ENCODE data around the gene NKX1-1. TPM values are rescaled to one million over a fixed set of nuclear protein-coding genes. Genes with fewer than 3 reads are reported as not detected.

NKX1-1 gene
- polyA plus RNA-seq, 4 donors, result not detected

- 89 to 92% (median 91%) methylated on average over 31 to 36 of the region's 36 CpGs for WGBS, 3 donors
- FAIRE-seq (no peak), DNase-seq (no peak)
- H3K27ac ChIP-seq (ENCODE audit: low read depth in 1 of 3, low read length in 2 of 3), result no peak overlapping the region
- H3K4me3 ChIP-seq (ENCODE audit: low read depth in 1 of 3, low read length in 3 of 3), result no peak overlapping the region
- H3K36me3 ChIP-seq (ENCODE audit: control insufficient read depth in 3 of 3, insufficient read depth in 2 of 3, low read depth in 1 of 3, low read length in 3 of 3), result peaks cover 4 to 71% (median 11%) of the 10 kb centered on the region in 3 donors
- no peaks in the 10 kb centered on the region for H3K9me3 ChIP-seq (ENCODE audit: control insufficient read depth in 2 of 2, insufficient read depth in 1 of 2, low read depth in 1 of 2, low read length in 1 of 2)
- no peaks in the 10 kb centered on the region for H3K27me3 ChIP-seq (ENCODE audit: control insufficient read depth in 3 of 3, insufficient read depth in 3 of 3, low read length in 3 of 3)
- no peaks in the 10 kb centered on the region for H3K4me1 ChIP-seq (ENCODE audit: control insufficient read depth in 3 of 3, insufficient read depth in 2 of 3, low read depth in 1 of 3, low read length in 2 of 3)
Measured at GRCh38 chr4:1380368-1381151, 25.7 kb downstream of the NKX1-1 start.

GRCh38 chr4:1379801-1380331 is 26.4 kb downstream of the NKX1-1 start:
- 89 to 94% (median 90%) methylated on average over 24 to 31 of the region's 31 CpGs for WGBS, 3 donors
- Histone ChIP-seq H3K4me1 (ENCODE audit: control insufficient read depth in 3 of 3, insufficient read depth in 2 of 3, low read depth in 1 of 3, low read length in 2 of 3) (no peaks in the 10 kb centered on the region), H3K27me3 (ENCODE audit: control insufficient read depth in 3 of 3, insufficient read depth in 3 of 3, low read length in 3 of 3) (no peaks in the 10 kb centered on the region), H3K27ac (ENCODE audit: low read depth in 1 of 3, low read length in 2 of 3) (no peak overlapping the region), H3K4me3 (ENCODE audit: low read depth in 1 of 3, low read length in 3 of 3) (no peak overlapping the region), H3K36me3 (ENCODE audit: control insufficient read depth in 3 of 3, insufficient read depth in 2 of 3, low read depth in 1 of 3, low read length in 3 of 3) (peaks cover 4 to 73% (median 13%) of the 10 kb centered on the region in 3 donors), H3K9me3 (ENCODE audit: control insufficient read depth in 2 of 2, insufficient read depth in 1 of 2, low read depth in 1 of 2, low read length in 1 of 2) (no peaks in the 10 kb centered on the region)
- FAIRE-seq (no peak), DNase-seq (no peak)

- Histone ChIP-seq H3K36me3 (ENCODE audit: control insufficient read depth in 3 of 3, insufficient read depth in 2 of 3, low read depth in 1 of 3, low read length in 3 of 3) (peaks cover 4 to 76% (median 17%) of the 10 kb centered on the region in 3 donors), H3K27me3 (ENCODE audit: control insufficient read depth in 3 of 3, insufficient read depth in 3 of 3, low read length in 3 of 3) (no peaks in the 10 kb centered on the region), H3K4me1 (ENCODE audit: control insufficient read depth in 3 of 3, insufficient read depth in 2 of 3, low read depth in 1 of 3, low read length in 2 of 3) (no peaks in the 10 kb centered on the region), H3K9me3 (ENCODE audit: control insufficient read depth in 2 of 2, insufficient read depth in 1 of 2, low read depth in 1 of 2, low read length in 1 of 2) (no peaks in the 10 kb centered on the region), H3K4me3 (ENCODE audit: low read depth in 1 of 3, low read length in 3 of 3) (no peak overlapping the region), H3K27ac (ENCODE audit: low read depth in 1 of 3, low read length in 2 of 3) (no peak overlapping the region)
- WGBS, 3 donors, result 86 to 90% (median 88%) methylated on average over 26 to 27 of the region's 27 CpGs
- DNase-seq, result no peak
- no peak for FAIRE-seq
Measured at GRCh38 chr4:1379351-1379781, 26.9 kb downstream of the NKX1-1 start.

GRCh38 chr4:1378559-1379231 is 27.5 kb downstream of the NKX1-1 start:
- 89 to 92% (median 89%) methylated on average over 24 to 30 of the region's 30 CpGs for WGBS, 3 donors
- DNase-seq (no peak), FAIRE-seq (no peak)
- H3K36me3 ChIP-seq (ENCODE audit: control insufficient read depth in 3 of 3, insufficient read depth in 2 of 3, low read depth in 1 of 3, low read length in 3 of 3), result peaks cover 4 to 75% (median 14%) of the 10 kb centered on the region in 3 donors
- no peaks in the 10 kb centered on the region for H3K4me1 ChIP-seq (ENCODE audit: control insufficient read depth in 3 of 3, insufficient read depth in 2 of 3, low read depth in 1 of 3, low read length in 2 of 3)
- no peak overlapping the region for H3K4me3 ChIP-seq (ENCODE audit: low read depth in 1 of 3, low read length in 3 of 3)
- no peaks in the 10 kb centered on the region for H3K27me3 ChIP-seq (ENCODE audit: control insufficient read depth in 3 of 3, insufficient read depth in 3 of 3, low read length in 3 of 3)
- no peak overlapping the region for H3K27ac ChIP-seq (ENCODE audit: low read depth in 1 of 3, low read length in 2 of 3)
- no peaks in the 10 kb centered on the region for H3K9me3 ChIP-seq (ENCODE audit: control insufficient read depth in 2 of 2, insufficient read depth in 1 of 2, low read depth in 1 of 2, low read length in 1 of 2)

GRCh38 chr4:1377606-1378261 is 28.5 kb downstream of the NKX1-1 start:
- 91 to 94% (median 93%) methylated on average over 19 of the region's 19 CpGs for WGBS, 3 donors

GRCh38 chr4:1376841-1377605 is 29.2 kb downstream of the NKX1-1 start:
- no peaks in the 10 kb centered on the region for H3K4me1 ChIP-seq (ENCODE audit: control insufficient read depth in 3 of 3, insufficient read depth in 2 of 3, low read depth in 1 of 3, low read length in 2 of 3)
- 91 to 93% (median 92%) methylated on average over 32 of the region's 32 CpGs for WGBS, 3 donors
- no peak for DNase-seq

More at GRCh38 chr4:1377606-1378261, 28.5 kb downstream of the NKX1-1 start:
- Histone ChIP-seq H3K4me1 (ENCODE audit: control insufficient read depth in 3 of 3, insufficient read depth in 2 of 3, low read depth in 1 of 3, low read length in 2 of 3) (no peaks in the 10 kb centered on the region), H3K4me3 (ENCODE audit: low read depth in 1 of 3, low read length in 3 of 3) (no peak overlapping the region), H3K27ac (ENCODE audit: low read depth in 1 of 3, low read length in 2 of 3) (no peak overlapping the region), H3K27me3 (ENCODE audit: control insufficient read depth in 3 of 3, insufficient read depth in 3 of 3, low read length in 3 of 3) (no peaks in the 10 kb centered on the region), H3K9me3 (ENCODE audit: control insufficient read depth in 2 of 2, insufficient read depth in 1 of 2, low read depth in 1 of 2, low read length in 1 of 2) (no peaks in the 10 kb centered on the region), H3K36me3 (ENCODE audit: control insufficient read depth in 3 of 3, insufficient read depth in 2 of 3, low read depth in 1 of 3, low read length in 3 of 3) (peaks cover 4 to 76% (median 11%) of the 10 kb centered on the region in 3 donors)
- no peak for DNase-seq
- FAIRE-seq, result no peak

GRCh38 chr4:1376391-1376840 is 29.8 kb downstream of the NKX1-1 start:
- Histone ChIP-seq H3K36me3 (ENCODE audit: control insufficient read depth in 3 of 3, insufficient read depth in 2 of 3, low read depth in 1 of 3, low read length in 3 of 3) (peaks cover 2 to 74% (median 8%) of the 10 kb centered on the region in 3 donors), H3K9me3 (ENCODE audit: control insufficient read depth in 2 of 2, insufficient read depth in 1 of 2, low read depth in 1 of 2, low read length in 1 of 2) (no peaks in the 10 kb centered on the region), H3K4me1 (ENCODE audit: control insufficient read depth in 3 of 3, insufficient read depth in 2 of 3, low read depth in 1 of 3, low read length in 2 of 3) (no peaks in the 10 kb centered on the region), H3K27ac (ENCODE audit: low read depth in 1 of 3, low read length in 2 of 3) (no peak overlapping the region), H3K4me3 (ENCODE audit: low read depth in 1 of 3, low read length in 3 of 3) (no peak overlapping the region), H3K27me3 (ENCODE audit: control insufficient read depth in 3 of 3, insufficient read depth in 3 of 3, low read length in 3 of 3) (no peaks in the 10 kb centered on the region)
- DNase-seq (no peak), FAIRE-seq (no peak)
- WGBS, 3 donors, result 89 to 93% (median 90%) methylated on average over 20 to 23 of the region's 23 CpGs

More at GRCh38 chr4:1376841-1377605, 29.2 kb downstream of the NKX1-1 start:
- Histone ChIP-seq H3K27ac (ENCODE audit: low read depth in 1 of 3, low read length in 2 of 3) (no peak overlapping the region), H3K4me3 (ENCODE audit: low read depth in 1 of 3, low read length in 3 of 3) (no peak overlapping the region), H3K36me3 (ENCODE audit: control insufficient read depth in 3 of 3, insufficient read depth in 2 of 3, low read depth in 1 of 3, low read length in 3 of 3) (peaks cover 4 to 76% (median 8%) of the 10 kb centered on the region in 3 donors), H3K9me3 (ENCODE audit: control insufficient read depth in 2 of 2, insufficient read depth in 1 of 2, low read depth in 1 of 2, low read length in 1 of 2) (no peaks in the 10 kb centered on the region), H3K27me3 (ENCODE audit: control insufficient read depth in 3 of 3, insufficient read depth in 3 of 3, low read length in 3 of 3) (no peaks in the 10 kb centered on the region)
- no peak for FAIRE-seq

All from small intestine (tissue), 7 donors.